AG08395 (cell line): Measurements from ENCODE around the gene SLC4A8.

Source experiments
- DNase-seq: peaks from one replicate; pipeline ENCODE4 v3.0.0; 2012; ENCODE audit warnings: mixed read lengths, low spot score

The SLC4A8 gene

GRCh38 chr12:51528852-51529650 lies 104.4 kb downstream of the SLC4A8 start:
- peak; percentile 25 for DNase-seq

DNA sequence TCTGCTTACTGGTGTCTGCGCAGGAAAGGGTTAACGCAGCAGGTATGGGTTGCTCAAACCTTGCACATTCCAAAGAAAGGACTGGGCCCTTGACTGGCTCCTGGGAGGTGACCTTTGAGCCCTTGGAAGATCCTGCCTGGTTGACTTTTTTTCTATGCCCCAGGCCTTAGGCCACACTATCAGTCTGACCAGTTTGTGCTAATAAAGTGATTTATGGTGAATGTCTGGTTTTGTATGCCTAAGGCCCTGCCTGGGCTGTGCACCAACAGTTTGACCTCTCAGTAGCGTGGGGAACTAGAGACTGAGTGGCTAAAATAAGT lies 105.0 kb downstream of the SLC4A8 start:
- DNase-seq, result no peak

- no peak for DNase-seq
Observed at GRCh38 chr12:51530208-51530607, 105.6 kb downstream of the SLC4A8 start.

- DNase-seq, result no peak
Observed at GRCh38 chr12:51531284-51531977, 106.8 kb downstream of the SLC4A8 start.

DNA sequence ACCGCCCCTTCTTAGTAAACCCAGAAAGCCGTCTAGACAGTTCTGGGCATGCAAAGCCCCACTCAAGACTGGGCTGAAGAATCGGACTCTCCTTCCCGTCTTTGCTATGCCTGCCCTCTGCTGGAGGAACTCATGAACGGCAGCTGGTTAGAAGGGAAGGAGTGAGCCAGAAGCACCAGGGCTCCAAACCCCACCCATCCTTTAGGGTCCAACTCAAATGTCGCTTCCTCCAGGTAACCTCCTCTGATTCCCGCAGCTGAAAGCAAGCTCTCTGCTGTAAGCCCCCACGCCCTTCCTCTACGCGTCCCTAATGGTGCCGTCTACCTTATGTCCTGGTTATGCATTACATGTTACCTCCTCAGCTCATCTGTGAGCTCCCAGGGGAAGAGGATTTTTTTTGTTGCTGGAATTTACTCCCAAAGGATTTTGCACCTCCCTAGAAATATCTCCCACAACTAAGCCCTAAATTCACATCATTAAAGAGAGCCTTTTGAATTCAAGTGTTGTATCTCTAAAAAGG lies 107.4 kb downstream of the SLC4A8 start:
- DNase-seq, result peak; percentile 82

DNA sequence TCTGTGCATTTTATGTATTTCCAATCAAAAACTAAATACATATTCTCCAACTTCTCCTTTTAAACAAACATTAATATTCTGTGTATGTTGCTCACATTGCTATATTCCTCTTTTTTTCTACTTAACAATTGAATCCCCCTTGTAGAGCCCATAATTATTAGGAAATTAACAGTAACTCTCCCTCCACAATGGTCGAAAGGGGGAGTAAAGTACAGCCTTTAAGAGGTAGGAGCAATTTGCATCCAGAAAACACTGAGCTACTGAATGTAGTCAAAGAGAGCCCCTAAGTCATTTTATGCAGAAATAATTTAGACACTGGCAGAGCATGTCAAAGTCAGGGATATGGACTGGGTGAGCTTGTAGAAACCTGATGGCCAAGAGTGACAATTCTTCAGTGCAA lies 109.2 kb downstream of the SLC4A8 start:
- DNase-seq, result no peak

DNA sequence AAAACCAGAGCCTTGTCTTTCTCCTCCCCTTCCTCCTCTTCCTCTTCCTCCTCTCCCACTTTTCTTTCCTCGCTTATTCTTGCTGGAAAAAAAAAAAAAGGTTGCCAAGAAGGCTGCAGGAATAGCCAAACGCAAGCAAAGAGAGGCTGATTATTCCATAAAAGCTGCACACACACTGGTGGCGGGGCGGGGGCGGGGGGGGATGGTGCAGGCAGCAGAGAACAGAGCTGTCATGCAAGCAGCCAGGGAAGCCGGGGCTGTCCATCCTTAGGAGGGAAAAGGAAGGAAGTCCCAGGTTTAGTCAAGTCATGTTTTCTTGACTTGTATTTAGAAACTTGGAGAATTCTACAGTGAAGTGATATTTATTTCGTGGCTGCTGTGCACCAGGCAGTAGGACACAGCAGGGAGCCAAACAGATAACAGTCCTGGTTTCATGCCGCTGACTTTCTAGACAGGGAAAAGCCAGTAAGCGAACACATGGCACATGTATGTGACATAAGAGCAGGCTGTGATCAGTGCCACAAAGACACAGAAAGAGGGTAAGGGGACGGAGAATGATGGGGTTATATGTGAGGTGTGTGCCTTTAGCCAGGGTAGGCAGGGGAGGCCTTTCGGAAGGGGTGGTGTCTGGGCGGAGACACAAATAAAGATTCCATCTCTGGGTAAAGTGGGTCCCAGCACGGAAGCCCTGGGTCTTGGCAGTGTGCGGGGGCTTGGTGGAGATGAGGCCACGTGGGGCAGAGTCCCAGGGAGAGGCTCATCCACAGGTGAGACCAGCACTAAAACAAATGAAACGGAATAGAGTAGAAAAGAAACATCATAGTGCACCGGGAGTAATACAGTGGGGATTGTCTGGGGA lies 109.8 kb downstream of the SLC4A8 start:
- no peak for DNase-seq

GRCh38 chr12:51536159-51536558 lies 111.5 kb downstream of the SLC4A8 start:
- DNase-seq, result no peak

GRCh38 chr12:51538149-51538548 lies 113.5 kb downstream of the SLC4A8 start:
- DNase-seq, result no peak

DNA sequence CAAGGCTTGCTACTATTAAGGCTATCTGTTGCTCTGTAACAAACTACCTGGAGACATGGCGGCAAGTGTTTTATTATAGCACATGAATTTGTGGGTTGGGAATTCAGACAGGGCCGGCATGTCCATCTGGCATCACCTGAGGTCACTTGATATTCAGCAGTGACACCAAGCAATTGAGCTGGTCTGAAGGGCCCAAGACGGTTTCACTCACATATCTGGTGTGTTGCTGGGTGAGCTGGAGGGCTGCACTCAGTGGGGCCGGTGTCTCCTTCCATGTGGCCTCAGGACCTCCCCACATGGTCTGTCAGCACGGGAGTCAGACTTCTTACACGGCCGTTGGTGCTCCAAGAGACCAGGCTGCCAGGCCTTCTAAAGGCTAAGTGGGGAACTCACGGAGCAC lies 114.0 kb downstream of the SLC4A8 start:
- no peak for DNase-seq

GRCh38 chr12:51540996-51541395 lies 116.4 kb downstream of the SLC4A8 start:
- DNase-seq, result no peak

DNA sequence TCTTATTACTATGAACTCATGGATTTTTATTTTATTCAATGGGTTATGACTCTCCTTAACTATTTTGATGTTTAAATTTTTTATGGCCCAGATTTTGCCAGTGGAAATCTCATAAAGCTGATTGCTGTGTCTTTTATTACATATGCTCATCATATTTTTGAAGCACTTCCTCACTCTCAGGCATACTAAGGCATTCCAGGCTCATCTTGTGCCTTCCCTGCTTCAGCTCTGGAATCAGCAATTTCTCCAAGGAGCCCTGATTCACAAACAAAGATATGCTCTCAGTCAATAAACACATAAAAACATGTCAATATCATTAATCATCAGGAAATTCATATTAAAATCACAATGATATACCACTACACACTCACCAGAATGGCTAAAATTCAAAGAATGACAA lies 121.5 kb downstream of the SLC4A8 start:
- DNase-seq, result no peak

DNA sequence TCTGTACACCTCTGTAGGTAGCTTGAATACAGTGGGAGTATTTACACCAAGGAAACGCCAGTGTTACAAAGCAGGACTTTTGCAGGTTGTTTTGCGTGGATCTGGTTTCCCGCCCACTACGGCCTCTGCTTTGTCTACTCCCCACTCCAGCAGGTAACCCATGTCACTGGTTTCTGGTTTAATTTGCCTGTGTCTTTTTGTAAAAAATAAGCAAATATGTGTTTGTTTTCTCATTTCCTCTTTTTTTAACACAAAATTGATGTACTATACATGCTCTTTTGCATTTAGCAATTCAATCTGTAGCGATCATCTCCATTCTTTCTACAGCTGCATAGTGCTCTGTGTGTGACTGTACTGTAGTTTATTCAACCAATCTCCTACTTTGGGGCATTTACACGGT lies 123.0 kb downstream of the SLC4A8 start:
- no peak for DNase-seq

GRCh38 chr12:51548241-51548640 lies 123.6 kb downstream of the SLC4A8 start:
- no peak for DNase-seq

GRCh38 chr12:51549637-51550036 lies 125.0 kb downstream of the SLC4A8 start:
- no peak for DNase-seq
